Measurements from ENCODE around the gene EIF4G2. TPM values are rescaled to one million over a fixed set of nuclear protein-coding genes. Genes with fewer than 3 reads are reported as not detected.
A peak's percentile ranks its signal among the peaks of the same experiment; 100 is the strongest.

EIF4G2 gene
- total RNA-seq, 1 donor from 2014 or later, result 567 TPM

GRCh38 chr11:10784232-10785145, 24.2 kb downstream of the EIF4G2 start:
- ATAC-seq, result no peak
- intact Hi-C loops (cut with DNase I), result loop anchor here (10.0 kb wide), 1 partner anchor 230 kb away; no protein-coding TSS in a partner anchor
- no peak for DNase-seq (ENCODE audit: low spot score)

- ATAC-seq, result no peak
- intact Hi-C loops (cut with DNase I), result loop anchor here (10.0 kb wide), 1 partner anchor 235 kb away; no protein-coding TSS in a partner anchor
- no peak for DNase-seq (ENCODE audit: low spot score)
Observed at GRCh38 chr11:10780040-10780439, 28.7 kb downstream of the EIF4G2 start.

GRCh38 chr11:10779086-10779485, 29.6 kb downstream of the EIF4G2 start:
- ATAC-seq (no peak), DNase-seq (ENCODE audit: low spot score) (no peak)
- intact Hi-C loops (cut with DNase I), result no loop called here

GRCh38 chr11:10778217-10778970, 30.3 kb downstream of the EIF4G2 start:
- no peak for DNase-seq (ENCODE audit: low spot score)
- ATAC-seq, result peak; percentile 71

GRCh38 chr11:10777806-10778205, 30.9 kb downstream of the EIF4G2 start:
- no peak for DNase-seq (ENCODE audit: low spot score)
- intact Hi-C loops (cut with DNase I), result no loop called here
- ATAC-seq, result peak; percentile 28

More at GRCh38 chr11:10778217-10778970, 30.3 kb downstream of the EIF4G2 start:
- intact Hi-C loops (cut with DNase I), result no loop called here

GRCh38 chr11:10777393-10777793, 31.3 kb downstream of the EIF4G2 start:
- intact Hi-C loops (cut with DNase I), result no loop called here
- DNase-seq (ENCODE audit: low spot score) (no peak), ATAC-seq (no peak)

- no peak for DNase-seq (ENCODE audit: low spot score)
- no peak for ATAC-seq
- intact Hi-C loops (cut with DNase I), result no loop called here
Observed at GRCh38 chr11:10774811-10775210, 33.9 kb downstream of the EIF4G2 start.

GRCh38 chr11:10771457-10771856, 37.3 kb downstream of the EIF4G2 start:
- DNase-seq (ENCODE audit: low spot score) (no peak), ATAC-seq (no peak)
- intact Hi-C loops (cut with DNase I), result no loop called here

- peak; percentile 71 for DNase-seq (ENCODE audit: low spot score)
- ATAC-seq, result peak; percentile 50
- intact Hi-C loops (cut with DNase I), result no loop called here
Observed at GRCh38 chr11:10770626-10771254, 38.0 kb downstream of the EIF4G2 start.

- ATAC-seq, result no peak
- intact Hi-C loops (cut with DNase I), result no loop called here
- DNase-seq (ENCODE audit: low spot score), result no peak
Observed at GRCh38 chr11:10764412-10764811, 44.3 kb downstream of the EIF4G2 start.

- intact Hi-C loops (cut with DNase I), result no loop called here
- DNase-seq (ENCODE audit: low spot score) (no peak), ATAC-seq (no peak)
Observed at GRCh38 chr11:10763766-10764165, 45.0 kb downstream of the EIF4G2 start.

- no peak for ATAC-seq
- DNase-seq (ENCODE audit: low spot score), result no peak
- intact Hi-C loops (cut with DNase I), result no loop called here
Observed at GRCh38 chr11:10762913-10763421, 45.8 kb downstream of the EIF4G2 start.

- ATAC-seq (no peak), DNase-seq (ENCODE audit: low spot score) (no peak)
- intact Hi-C loops (cut with DNase I), result no loop called here
Observed at GRCh38 chr11:10762185-10762584, 46.5 kb downstream of the EIF4G2 start.

GRCh38 chr11:10761085-10761698, 47.5 kb downstream of the EIF4G2 start:
- intact Hi-C loops (cut with DNase I), result no loop called here
- ATAC-seq (no peak), DNase-seq (ENCODE audit: low spot score) (no peak)

- intact Hi-C loops (cut with DNase I), result no loop called here
- ATAC-seq (no peak), DNase-seq (ENCODE audit: low spot score) (no peak)
Observed at GRCh38 chr11:10758957-10759356, 49.8 kb downstream of the EIF4G2 start.

GRCh38 chr11:10752486-10752885, 56.2 kb downstream of the EIF4G2 start:
- no peak for DNase-seq (ENCODE audit: low spot score)
- no peak for ATAC-seq
- intact Hi-C loops (cut with DNase I), result no loop called here

- DNase-seq (ENCODE audit: low spot score) (no peak), ATAC-seq (no peak)
- intact Hi-C loops (cut with DNase I), result no loop called here
Observed at GRCh38 chr11:10752061-10752460, 56.7 kb downstream of the EIF4G2 start.

- no peak for DNase-seq (ENCODE audit: low spot score)
- intact Hi-C loops (cut with DNase I), result no loop called here
- ATAC-seq, result peak; percentile 31
Observed at GRCh38 chr11:10751581-10751940, 57.2 kb downstream of the EIF4G2 start.
